Activated CD4-positive, alpha-beta T cell treated with anti-CD3 and anti-CD28 coated beads for 1 hour (primary cell): ENCODE results near the gene CPSF2.

Source experiments
- DNase-seq: peaks from one replicate; pipeline ENCODE4 v3.0.0-alpha.2; 2020

Gene CPSF2

DNA sequence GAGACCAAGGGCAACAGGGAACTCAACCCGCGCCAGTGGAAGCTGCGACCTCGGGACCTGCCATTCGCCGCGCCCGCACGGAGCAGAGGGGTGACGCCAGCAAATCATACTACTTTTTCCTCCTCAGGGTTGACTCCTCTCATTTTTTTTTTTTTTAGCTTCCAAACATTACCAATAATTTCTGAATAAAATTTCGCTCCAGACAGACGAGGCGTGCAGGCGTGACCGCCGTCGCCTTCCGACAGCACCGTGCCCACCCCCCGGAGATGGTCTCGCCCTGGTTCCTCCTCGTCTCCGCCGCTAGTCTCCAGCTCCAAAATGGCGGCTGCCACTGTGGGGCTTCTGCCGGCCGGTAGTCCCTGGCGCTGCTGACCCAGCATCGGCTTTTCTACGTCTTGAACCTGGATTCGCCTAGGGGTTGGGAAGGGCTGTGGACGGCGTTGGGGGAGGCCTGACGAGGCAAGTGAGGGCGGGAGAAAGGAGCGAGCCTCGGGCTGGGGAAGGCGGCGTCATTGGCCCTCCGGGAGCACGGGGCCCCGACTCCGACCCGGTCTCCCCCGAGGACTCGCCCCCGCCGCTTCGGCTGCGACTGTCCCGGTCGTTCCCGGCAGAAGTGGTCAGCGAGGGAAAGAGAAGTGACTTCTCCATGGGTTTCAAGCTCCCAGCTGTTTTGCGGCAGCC lies at the start of gene CPSF2, which contains the start of gene NDUFB1:
CPSF2 (plus strand) TSS at position 300 of the 681 bp plus-strand sequence. CDS start 9,016 bp downstream, outside the sequence.
NDUFB1 (minus strand) TSS at position 37 of the 681 bp plus-strand sequence. CDS start 4,069 bp downstream, outside the sequence.
- DNase-seq = peak; percentile 74

DNA sequence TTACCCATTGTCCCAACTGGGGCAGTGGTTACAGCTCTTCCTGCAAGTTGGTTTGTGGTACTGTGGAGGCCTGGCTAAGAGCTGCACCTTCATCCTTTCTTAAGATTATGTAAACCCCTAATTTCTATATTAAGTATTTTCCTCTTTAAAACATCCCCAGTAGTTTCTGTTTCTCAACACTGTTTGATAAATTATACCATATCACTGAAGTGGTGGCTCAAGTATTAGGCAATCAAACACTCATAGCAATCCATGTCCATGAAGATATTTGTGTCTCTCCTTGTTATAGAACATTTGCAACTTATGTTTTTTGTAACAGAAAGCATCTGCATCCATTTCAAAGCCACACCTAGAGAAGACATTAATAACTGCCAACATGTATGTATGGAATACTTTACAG lies 47.2 kb upstream of the CPSF2 start:
- DNase-seq = no peak

DNA sequence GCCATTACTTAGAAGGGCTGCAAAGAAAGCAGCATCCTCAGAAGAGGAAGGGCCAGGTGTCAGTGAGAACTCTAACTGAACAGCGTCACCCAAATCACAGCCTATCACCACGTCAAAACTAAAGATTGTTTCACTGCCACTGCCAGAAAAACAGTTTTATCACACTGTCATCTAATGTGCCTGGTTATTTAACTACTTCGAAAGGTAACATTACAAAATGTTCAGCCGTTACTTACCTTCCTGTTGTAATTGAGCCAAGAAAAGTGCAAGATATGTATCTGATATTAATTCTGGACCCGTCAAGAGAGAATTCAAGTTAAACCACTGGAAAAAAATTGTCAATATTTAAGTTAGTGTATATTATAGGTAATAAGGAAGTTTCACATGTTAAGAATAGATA lies 33.3 kb upstream of the CPSF2 start:
- DNase-seq = no peak

DNA sequence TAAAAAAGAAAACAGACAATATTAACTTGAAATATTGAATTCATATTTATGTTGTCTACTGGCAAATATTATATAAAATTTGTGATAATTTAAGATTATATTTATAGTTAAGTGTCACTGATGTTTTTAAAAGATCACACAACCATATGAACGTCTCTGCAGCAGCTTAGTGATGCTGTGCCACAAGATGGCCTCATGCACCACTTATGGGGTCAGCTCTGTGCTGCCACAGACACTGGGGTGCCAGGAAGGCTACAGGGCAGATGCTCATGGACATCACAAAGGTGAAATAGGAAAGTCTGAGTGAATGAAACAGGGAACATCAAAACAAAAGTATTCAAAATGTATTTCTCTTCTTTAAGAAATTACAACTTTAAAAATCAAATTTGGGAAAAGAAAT lies 28.4 kb upstream of the CPSF2 start:
- no peak for DNase-seq

DNA sequence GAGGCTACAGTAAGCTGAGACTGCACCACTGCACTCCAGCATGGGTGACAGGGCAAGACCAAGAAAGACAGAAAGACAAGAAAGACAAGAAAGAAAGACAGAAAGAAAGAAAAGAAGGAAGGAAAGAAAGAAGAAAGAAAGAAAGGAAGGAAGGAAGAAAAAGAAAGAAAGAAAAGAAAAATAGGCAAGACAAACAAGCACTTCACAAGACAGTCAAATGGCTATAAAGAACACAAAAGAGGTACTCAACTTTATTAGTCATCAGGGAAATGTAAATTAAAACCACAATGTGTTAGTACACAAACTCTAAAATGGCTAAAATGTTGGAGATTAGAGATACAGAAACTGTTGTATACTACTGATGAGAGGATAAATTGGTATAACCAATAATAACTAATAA lies 22.0 kb upstream of the CPSF2 start:
- no peak for DNase-seq

DNA sequence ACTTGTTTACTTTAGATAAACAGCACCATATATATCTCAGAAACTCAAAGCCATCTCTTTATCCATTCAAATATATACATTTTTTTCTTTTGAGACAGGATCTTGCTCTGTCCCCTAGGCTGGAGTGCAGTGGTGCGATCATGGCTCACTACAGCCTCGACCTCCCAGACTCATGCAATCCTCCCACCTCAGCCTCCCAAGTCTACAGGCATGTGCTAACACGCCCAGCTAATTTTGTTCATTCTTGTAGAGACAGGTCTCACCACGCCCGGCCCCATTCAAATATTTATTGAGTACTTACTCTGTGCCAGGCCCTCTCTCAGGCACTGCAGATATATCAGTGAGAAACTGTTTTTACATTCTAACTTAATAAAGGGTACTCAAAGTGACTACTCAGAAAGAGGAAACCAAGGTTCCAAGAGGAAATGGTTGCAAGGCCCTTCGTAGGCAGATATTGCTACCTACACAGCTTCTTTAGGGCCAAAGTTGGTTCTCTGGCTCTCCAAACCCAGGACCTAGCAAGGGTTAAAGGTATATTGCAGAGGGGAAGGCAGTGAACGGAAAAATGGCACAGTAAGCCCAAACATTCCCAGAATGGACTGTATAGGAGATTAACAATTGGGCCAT lies 18.3 kb upstream of the CPSF2 start:
- no peak for DNase-seq

DNA sequence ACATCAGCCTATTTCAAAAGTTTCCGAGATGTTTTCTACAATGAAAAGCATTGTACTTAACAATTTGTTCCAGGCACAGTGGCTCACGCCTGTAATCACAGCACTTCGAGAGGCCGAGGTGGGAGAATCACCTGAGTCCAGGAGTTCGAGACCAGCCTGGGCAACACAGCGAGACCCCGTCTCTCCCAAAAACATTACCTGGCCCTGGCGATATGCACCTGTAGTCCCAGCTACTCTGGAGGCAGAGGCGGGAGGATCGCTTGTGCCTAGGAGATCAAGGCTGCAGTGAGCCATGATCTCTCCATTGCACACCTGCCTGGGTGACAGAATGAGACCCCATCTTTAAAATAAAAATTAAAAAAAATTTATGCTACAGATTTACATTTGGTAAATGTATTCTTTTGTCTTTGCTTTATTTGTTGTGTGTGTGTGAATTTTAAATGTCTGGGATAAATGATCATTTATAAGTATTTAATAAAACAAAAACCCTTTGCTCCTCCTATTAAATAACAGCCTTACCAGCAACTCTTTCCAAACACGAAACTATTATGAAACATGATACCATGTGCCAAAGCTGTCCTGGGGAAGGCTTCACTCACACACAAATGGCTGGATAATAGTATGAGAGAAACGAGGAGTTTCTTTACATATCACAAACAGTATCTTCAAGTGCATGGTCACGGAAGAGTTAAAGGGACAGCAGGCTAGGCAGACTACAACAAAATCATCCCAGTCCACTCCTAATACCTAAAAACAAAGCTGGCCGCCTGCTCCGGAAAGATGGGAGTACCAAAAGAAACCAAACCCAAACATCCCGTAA lies 16.5 kb upstream of the CPSF2 start:
- DNase-seq = no peak

DNA sequence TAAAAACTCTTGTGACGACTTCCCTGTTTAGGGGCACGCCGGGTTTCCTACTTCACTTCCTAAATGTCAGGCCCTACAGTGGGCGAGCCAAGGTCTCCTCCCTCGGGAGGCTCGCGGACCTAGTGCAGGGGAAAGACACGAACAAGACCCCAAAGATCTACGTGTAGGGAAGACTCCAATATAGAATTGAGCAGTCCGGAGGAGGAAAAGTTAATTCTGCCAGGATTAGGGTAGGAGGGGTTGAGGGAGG lies 16.0 kb upstream of the CPSF2 start:
- no peak for DNase-seq

DNA sequence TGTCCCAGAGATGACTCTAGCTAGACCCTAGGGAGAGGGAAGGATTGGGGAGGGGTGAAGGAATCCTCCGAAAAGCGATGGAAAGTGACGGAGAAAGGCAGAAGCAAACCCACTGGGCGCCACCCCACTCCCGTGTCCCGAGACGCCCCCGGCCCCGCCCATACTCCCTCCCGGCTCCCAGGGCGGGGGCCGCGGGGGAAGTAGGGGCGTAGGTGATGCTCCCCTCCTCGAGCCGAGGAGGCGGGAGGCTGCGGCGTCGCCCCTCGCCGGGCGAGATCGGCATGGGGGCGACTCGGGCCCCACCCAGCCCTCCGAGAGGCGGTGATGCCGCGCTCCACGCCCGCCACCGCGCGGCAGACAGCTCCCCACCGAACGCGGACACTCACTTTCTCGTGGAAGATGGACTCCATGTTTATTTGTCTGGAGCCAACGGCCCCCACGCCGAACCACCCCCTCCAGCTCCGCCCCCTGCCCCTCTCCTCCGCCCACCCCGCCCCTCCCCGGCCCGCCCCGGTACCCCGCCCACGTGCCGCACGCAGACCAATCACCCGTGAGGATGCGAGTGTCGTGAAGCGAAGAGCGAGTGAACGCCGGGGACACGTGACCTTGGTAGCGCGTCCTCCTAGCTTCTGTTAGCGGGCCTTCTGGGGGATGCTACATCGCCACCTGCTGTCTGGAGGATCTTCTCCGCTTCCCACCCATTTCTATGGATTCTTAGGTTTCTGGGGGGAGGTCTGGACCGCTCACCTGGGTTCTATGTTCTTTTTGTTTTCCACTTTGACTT lies 15.4 kb upstream of the CPSF2 start, which contains the start of gene ATXN3:
ATXN3 (minus strand) TSS at position 440 of the 784 bp plus-strand sequence; CDS start at position 410, 30 bp downstream.
- peak; percentile 92 for DNase-seq

DNA sequence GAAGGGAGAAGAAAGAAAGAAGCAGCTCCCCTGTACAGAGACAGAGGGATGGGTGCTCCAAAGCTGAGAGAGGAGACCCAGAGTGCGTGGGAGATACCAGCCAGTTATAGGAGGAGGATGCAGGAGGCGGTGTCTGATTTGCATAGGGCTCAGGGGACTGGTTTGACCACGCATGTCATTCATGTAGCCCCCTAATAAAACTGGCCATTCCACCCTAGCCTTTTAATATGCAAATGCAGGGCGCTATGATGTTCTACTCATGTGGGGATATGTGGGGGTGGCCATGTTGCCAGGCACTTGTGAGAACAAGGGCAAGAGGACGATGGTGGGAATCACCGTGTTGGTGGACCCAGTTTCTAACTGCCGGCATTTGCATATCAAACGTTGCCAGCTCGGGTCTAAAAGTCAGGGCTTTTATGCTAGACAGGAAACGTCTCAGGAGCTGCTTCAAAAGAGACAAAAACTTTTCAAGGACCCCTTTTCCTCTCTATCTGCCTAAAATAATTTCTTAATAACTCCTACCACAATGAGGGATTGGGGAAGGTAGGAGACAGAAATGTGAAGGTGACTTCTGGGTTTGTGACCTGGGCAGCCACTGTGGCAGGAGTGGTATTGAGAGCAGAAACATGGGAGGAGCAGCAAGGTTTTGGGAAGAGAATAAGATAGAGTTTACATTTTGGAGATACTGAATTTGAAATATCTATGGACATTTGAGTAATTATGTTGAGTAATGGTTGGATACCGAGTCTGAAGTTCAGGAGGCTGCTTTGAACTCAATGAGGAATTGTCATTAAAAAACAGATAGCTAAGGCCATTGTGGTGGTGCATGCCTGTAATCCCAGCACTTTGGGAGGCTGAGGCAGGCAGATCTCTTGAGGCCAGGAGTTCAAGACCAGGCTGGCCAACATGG lies 13.2 kb upstream of the CPSF2 start:
- DNase-seq = no peak

DNA sequence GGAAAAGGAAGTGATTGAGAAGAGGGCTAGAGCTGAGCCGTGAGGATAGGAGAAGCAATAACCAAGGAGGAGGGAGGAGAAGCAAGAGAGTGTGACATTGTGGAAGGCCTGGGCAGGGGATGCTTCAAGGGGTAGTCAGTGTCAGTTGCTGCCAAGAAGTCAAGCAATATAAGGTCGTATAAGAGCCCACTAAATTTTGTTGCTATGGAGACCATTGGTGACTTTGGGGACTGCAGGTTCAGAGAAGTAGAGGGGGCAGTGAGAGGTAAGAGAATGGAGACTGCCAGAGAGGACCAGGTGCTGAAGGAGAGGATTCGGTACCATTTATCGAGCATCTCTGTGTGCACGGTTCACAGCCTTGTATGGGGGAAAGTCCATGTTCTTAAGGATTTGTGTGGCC lies 12.3 kb upstream of the CPSF2 start:
- no peak for DNase-seq

DNA sequence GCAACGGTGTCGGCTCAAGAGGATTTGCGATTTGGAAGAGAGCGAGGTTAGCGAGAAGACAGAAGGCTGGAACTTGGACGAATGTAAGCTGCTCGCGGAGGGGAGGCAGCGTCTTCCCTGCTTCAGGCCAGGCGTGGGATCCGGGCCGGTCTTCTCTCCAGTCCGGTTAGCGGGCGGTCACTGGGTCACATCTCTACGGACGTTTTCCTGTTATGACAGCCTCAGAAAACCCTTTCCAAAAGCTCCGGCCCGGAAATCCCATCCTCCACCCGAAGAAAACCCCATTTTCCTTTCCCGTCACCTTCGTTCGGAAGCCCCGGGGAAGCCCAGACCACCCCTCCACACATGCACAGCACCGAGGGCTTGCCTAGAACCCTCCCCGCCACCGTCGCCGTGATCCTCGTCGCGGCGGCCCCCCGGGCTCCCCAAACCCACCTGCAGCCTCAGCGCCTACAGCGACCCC lies 531 bp upstream of the CPSF2 start:
- no peak for DNase-seq

DNA sequence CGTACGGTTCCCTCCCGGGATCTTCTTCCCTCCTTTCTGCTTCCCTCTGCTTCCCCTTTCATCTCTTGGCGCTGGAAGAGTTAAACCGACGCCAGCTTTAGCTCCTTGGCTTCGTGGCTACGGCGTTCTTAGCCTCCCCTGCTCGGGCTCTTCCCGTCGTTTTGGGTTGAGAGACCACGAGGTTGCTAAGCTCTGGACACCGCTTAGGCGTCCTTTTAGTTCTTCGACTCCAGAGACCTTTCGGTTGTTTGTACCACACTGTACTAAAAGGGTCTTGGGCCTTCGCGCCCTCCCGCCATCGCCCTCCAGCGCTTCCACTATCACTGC lies 545 bp downstream of the CPSF2 start:
- DNase-seq = no peak

DNA sequence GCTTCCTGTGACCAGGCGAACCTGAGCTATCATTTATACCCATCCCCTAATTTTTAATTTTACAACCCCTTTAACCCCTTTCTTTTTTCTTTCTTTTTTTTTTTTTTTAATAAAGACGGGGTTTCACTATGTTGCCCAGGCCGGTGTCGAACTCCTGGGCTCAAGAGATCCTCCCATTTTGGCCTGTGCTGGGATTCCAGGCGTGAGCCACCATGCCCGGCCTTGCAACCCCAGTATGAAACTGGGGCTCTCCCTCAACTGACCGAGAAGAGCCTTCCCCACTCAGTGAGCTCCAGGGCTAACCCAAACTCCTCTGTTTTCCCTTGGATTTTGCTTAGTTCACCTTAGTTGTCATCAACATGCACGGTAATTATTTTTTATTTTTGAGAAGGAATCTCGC lies 992 bp downstream of the CPSF2 start:
- no peak for DNase-seq

DNA sequence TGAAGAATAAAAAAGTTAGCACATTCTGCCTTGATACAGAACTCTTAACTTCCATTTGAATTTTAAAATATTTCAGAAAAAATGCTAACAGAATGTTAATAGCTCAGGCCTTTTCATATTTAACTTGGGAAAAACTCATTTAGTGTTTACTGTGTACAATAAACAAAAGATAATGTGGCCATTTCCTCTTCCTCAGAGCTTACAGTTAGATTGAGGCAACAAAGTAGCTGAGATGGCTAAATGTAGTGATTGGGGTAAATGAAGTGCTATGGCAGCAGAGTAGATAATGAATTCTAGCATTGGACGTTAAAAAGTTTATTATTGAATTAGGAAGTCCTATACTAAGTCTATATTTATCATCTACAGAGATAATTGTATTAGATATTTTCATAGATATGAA lies 12.7 kb downstream of the CPSF2 start:
- DNase-seq = no peak

DNA sequence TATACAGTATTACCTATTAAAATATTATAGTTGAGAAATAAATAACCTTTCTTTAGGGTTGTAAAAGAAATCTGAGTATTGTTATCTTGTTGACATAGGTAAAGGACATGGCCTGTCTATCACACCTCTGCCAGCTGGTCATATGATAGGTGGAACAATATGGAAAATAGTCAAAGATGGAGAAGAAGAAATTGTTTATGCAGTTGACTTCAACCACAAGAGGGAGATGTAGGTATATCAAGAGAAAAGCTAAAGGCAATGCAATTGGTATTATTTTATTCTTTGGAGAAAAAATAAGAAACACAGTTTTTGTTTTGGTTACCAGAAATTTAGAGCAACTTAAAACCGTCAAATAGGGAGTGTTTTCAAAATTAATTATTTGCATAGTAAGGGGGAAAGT lies 13.5 kb downstream of the CPSF2 start:
- no peak for DNase-seq

DNA sequence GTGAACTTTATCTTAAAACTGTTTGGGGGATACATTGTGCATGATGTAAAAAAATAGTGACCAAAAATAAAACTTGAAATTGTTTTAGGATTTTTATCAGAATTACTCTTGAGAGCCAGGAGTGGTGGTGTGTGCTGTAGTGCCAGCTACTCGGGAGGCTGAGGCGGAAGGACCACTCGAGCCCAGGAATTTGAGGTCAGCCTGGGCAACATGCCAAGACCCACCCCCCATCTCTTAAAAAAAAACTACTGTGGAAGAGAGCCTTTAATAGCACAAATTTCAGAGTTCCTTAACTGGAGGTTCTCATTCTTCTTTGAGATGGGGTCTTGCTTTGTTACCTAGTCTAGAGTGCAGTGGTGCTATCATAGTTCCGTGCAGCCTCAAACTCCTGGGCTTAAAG lies 21.5 kb downstream of the CPSF2 start:
- DNase-seq = no peak

DNA sequence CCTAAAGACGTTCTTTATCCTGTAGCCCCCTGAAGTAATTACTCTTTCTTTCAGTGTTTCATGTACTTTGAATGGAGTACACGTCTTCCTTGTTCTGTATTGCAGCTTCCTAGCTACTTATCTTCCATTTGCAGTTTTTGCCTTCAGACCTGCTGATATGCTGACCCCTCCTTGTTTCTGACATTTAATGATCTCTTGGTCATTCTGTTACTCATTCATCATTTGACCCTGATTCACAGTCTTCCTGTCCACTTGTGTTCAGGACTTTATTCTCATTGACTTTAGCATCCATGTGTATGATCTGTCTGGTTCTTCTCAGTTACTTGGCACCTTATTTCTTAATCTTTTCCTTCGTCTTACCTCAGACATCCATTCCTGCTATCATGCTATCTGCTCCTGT lies 22.2 kb downstream of the CPSF2 start:
- no peak for DNase-seq

DNA sequence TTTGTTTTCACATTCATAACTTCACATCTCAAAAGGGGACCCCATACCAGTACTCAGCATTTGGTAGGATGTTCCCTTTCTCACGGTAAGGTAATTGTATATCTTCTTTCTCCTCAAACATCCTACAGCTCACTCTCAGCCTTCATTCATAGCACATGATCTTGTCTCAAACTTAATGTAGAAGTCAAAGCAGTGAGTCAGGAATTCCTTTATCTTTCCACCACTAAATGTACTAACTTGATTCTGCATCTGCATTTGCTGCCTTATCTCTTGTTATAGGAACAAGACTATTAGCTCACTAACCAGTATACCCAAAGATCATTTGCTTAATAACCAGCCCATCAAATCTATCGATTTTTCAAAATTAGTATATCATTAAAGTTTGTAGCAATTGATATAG lies 22.9 kb downstream of the CPSF2 start:
- no peak for DNase-seq

DNA sequence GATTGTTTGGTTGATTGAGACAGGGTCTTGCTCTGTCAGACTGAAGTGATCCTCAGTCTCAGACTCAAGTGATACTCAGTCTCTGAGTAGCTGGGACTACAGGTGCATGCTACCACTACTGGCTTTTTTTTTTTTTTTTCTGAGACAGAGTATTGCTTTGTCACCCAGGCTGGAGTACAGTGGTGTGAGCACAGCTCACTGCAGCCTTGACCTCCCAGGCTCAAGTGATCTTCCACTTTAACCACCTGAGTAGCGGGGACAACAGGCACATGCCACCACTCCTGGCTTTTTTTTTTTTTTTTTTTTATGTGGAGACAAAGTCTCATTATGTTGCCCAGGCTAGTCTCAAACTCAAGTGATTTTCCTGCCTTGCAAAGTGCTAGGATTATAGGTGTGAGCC lies 31.8 kb downstream of the CPSF2 start:
- DNase-seq = no peak

DNA sequence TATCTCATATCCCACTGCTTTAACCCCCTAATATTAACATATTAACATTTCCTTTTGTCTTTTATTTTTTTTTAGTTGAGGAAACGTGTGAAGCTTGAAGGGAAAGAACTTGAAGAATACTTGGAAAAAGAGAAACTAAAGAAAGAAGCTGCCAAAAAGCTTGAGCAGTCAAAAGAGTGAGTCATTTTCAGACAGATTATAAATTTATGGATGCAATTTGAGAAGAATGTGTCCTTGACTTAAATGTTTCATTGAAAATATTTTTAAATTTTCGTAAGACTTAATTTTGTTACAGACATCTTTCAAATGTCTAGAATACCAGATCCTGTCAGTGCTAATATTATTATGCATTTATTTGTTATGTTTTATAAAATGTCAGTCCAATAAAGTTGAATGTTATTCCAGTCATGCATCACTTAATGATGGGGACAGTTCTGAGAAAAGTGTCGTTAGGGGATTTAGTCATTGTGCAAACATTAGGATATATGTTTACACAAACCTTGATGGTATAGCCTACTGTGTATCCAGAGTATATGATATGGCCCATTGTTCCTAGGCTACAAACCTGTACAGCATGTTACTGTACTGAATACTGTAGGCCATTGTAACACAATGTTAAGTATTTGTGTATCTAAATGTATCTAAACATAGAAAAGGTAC lies 32.6 kb downstream of the CPSF2 start:
- no peak for DNase-seq

DNA sequence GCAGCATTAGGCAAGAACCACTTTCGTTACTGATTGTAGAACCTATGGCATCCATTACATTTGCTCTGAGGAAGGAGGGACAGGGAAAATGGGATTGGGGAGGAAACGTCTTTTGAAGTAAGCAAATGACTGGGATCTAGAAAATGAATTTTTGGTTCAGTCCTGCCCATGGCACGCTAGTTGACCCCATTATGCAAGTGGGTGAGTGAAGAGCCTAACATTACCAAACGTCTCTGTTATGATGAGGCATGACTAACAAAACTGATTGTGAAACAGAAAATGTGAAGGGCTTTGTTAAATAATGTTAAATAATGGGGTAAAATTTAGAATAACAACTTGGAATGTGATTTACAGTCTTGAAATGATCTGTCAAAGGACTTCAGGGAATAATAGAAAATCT lies 38.9 kb downstream of the CPSF2 start:
- DNase-seq = no peak
